ENCODE measurements around the gene ACKR1.

ACKR1 gene

GRCh38 chr1:159179906-159180305, 24.8 kb upstream of the ACKR1 start:
- no peak overlapping the region for H3K4me3 Mint-ChIP-seq
- no peak for ATAC-seq
- H3K4me1 Mint-ChIP-seq: no peaks in the 10 kb centered on the region

DNA sequence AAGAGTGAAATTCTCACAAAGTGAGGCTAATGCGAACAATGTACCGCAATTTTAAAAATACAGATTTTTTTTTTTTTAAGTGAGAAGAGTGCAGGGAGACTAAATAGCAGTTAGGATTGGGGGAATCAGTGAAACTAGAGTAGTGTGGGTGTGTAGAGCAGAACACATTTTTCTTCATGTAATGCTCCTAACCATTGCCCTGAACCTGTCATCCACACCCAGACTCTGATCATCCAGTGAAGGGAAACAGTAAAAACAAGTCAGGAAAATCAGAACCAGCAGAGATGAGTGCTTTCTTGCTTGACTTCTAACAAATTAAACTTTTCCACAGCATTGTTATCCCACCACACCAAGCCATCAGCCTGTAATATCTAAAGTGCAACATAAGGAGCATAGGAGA, 24.2 kb upstream of the ACKR1 start:
- ATAC-seq (no peak), DNase-seq (ENCODE audit: low spot score in 2 of 2) (no peak)
- Mint-ChIP-seq H3K4me1 (no peaks in the 10 kb centered on the region), H3K27ac (no peak overlapping the region), H3K9me3 (no peaks in the 10 kb centered on the region), H3K36me3 (no peaks in the 10 kb centered on the region), H3K4me3 (no peak overlapping the region)

More at GRCh38 chr1:159179906-159180305, 24.8 kb upstream of the ACKR1 start:
- Mint-ChIP-seq H3K9me3 (no peaks in the 10 kb centered on the region), H3K27ac (no peak overlapping the region), H3K36me3 (no peaks in the 10 kb centered on the region)
- DNase-seq (ENCODE audit: low spot score in 2 of 2): no peak

- ATAC-seq: no peak
- H3K4me3 Mint-ChIP-seq: no peak overlapping the region
- no peak overlapping the region for H3K27ac Mint-ChIP-seq
- no peaks in the 10 kb centered on the region for H3K9me3 Mint-ChIP-seq
- no peaks in the 10 kb centered on the region for H3K4me1 Mint-ChIP-seq
- no peak for DNase-seq (ENCODE audit: low spot score in 2 of 2)
- no peaks in the 10 kb centered on the region for H3K36me3 Mint-ChIP-seq
Measured at GRCh38 chr1:159181328-159182024, 23.2 kb upstream of the ACKR1 start.

DNA sequence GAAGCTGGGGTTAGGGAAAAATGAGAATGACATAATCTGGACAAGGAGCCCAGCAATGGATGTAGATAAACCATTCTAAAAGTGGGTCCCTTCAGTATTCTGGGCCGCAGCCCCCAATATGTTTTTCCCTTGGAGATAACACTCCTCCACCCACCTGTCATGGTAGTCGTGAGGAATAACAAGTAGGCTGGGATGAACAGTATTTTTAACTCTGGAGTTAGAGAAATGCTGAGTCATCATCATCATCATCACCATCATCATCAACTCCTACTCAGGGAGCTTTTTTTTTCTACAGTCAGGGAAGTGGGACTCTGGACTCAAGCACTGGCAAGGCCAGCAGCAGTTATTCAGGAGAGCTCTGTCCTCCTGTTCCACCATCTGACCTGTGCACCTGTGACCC, 20.5 kb upstream of the ACKR1 start:
- H3K4me3 Mint-ChIP-seq: no peak overlapping the region
- no peaks in the 10 kb centered on the region for H3K9me3 Mint-ChIP-seq
- no peaks in the 10 kb centered on the region for H3K36me3 Mint-ChIP-seq
- H3K27ac Mint-ChIP-seq: no peak overlapping the region
- H3K4me1 Mint-ChIP-seq: peaks cover 13% of the 10 kb centered on the region
- no peak for DNase-seq (ENCODE audit: low spot score in 2 of 2)
- no peak for ATAC-seq

DNA sequence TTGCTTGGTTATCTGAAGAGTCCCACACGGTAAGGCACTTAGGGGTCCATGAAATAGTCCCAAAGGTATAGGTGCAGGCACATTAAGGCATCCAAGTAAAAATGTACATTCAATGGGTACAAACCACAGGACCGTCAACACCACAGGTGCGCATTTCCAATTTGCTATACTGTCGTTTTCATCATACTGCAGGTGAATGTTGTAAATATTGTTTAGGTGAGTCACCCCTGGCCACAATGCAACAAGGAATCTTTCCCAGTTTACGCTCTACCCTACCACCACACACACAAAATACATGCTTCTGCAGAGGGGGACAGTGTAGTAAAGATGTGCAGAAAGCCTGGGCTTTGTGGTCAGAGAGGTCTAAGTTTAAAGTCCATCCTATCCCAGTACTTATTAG, 19.6 kb upstream of the ACKR1 start:
- Mint-ChIP-seq H3K27ac (no peak overlapping the region), H3K36me3 (no peaks in the 10 kb centered on the region), H3K9me3 (no peaks in the 10 kb centered on the region), H3K4me3 (no peak overlapping the region), H3K4me1 (peaks cover 13% of the 10 kb centered on the region)
- ATAC-seq: no peak
- DNase-seq (ENCODE audit: low spot score in 2 of 2): no peak

DNA sequence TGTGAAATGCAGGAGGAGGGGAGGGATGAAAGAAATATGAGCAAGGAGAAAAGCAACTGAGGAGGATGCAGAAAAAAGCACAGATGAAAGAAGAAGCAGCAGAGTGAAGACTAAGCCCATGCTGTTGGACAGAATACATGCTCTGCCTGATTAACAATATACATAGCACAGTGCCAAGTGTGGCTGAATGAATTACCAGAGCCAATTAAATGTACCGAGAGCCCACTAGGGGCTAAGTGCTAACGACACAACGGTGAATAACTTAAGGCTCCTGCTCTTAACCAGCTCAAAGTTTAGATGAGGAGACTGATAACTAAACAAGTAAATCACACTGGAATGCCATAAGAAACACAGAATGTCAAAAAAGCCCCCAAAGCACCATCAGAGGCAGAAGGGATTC, 17.6 kb upstream of the ACKR1 start:
- Mint-ChIP-seq H3K9me3 (no peaks in the 10 kb centered on the region), H3K4me3 (no peak overlapping the region), H3K36me3 (no peaks in the 10 kb centered on the region), H3K4me1 (peaks cover 13% of the 10 kb centered on the region), H3K27ac (no peak overlapping the region)
- ATAC-seq: no peak
- no peak for DNase-seq (ENCODE audit: low spot score in 2 of 2)

GRCh38 chr1:159187647-159188374, 16.9 kb upstream of the ACKR1 start:
- peak overlapping the region; percentile 22 for H3K4me3 Mint-ChIP-seq
- no peak overlapping the region for H3K27ac Mint-ChIP-seq
- no peak for ATAC-seq

GRCh38 chr1:159188375-159188788, 16.3 kb upstream of the ACKR1 start:
- H3K4me3 Mint-ChIP-seq: peak overlapping the region; percentile 22
- H3K4me1 Mint-ChIP-seq: peaks cover 13% of the 10 kb centered on the region
- DNase-seq (ENCODE audit: low spot score in 2 of 2) (no peak), ATAC-seq (peak; percentile 74)
- no peaks in the 10 kb centered on the region for H3K36me3 Mint-ChIP-seq
- H3K27ac Mint-ChIP-seq: no peak overlapping the region
- no peaks in the 10 kb centered on the region for H3K9me3 Mint-ChIP-seq

More at GRCh38 chr1:159187647-159188374, 16.9 kb upstream of the ACKR1 start:
- H3K36me3 Mint-ChIP-seq: no peaks in the 10 kb centered on the region
- H3K9me3 Mint-ChIP-seq: no peaks in the 10 kb centered on the region
- no peak for DNase-seq (ENCODE audit: low spot score in 2 of 2)
- H3K4me1 Mint-ChIP-seq: peaks cover 13% of the 10 kb centered on the region

- Mint-ChIP-seq H3K4me3 (no peak overlapping the region), H3K4me1 (peaks cover 13% of the 10 kb centered on the region), H3K27ac (no peak overlapping the region), H3K36me3 (no peaks in the 10 kb centered on the region), H3K9me3 (no peaks in the 10 kb centered on the region)
- ATAC-seq (no peak), DNase-seq (ENCODE audit: low spot score in 2 of 2) (no peak)
Measured at GRCh38 chr1:159190441-159190840, 14.2 kb upstream of the ACKR1 start.

DNA sequence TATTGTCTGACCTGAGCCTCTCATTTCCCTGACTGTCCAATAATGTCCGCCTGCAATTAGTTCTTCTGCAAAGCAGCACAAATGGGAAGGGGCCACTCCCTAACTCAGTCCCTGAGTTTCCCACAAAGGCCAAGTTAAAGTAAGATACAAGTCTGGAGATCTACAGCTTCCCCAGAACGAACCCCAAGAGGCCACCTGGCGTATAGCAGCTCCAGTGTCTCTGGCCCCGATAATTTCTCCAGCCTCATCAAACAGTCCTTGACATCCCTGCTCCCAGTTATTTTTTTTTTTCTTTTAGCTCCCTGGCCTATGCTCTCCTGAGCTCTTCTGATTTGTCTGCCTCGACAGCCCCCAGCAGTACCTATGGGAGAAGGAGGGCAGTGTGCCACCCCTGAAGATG, 8.1 kb upstream of the ACKR1 start:
- Mint-ChIP-seq H3K27ac (no peak overlapping the region), H3K9me3 (no peaks in the 10 kb centered on the region), H3K4me1 (no peaks in the 10 kb centered on the region), H3K36me3 (no peaks in the 10 kb centered on the region), H3K4me3 (no peak overlapping the region)
- DNase-seq (ENCODE audit: low spot score in 2 of 2) (no peak), ATAC-seq (no peak)

DNA sequence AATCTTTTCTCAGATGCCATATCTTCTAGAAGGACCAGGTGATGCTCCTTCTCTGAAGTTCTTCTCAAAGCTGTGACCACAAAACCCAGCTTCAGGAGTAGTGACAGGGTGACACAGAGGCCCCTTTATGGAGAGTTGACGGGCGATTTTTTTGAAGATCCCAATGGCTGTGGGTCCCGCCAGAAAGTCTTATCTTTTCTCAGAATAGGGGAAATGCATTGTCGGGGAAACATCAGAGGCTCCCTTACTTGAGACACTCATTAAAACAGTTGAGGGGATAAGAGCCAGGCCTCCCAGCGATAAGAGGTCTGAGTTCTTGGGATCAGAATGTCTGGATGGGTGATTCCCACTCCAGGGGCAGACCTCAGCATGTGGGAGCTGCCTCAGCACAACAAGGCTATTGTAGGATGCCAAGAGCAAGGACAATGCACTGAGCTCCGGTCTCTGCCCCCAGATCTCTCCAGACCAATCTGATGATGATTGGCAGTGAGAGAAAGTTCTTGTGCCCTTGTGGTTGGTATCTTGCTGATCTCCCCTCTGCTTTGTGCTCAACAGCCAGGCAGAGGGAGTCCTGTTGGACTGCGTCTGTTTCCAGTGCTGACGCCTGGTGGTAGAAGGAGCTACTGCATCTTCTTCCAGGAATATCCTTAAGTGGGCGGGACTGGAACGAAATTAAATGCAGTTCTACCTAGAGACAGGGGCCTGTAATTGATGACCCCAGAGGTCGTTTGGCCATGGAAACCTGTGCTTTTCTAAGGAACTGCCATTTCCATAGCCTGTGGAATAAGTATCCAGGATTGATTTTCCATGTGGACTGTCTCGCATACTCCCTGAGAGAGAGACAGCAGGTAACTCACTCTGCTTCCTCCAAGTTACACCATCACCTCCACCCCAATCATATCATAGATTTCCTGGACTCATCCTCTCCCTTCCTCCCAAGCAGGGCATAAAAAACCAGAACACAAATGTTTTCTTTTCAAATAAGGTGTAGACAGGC, 6.8 kb upstream of the ACKR1 start:
- no peaks in the 10 kb centered on the region for H3K4me1 Mint-ChIP-seq
- H3K36me3 Mint-ChIP-seq: no peaks in the 10 kb centered on the region
- H3K9me3 Mint-ChIP-seq: no peaks in the 10 kb centered on the region
- H3K4me3 Mint-ChIP-seq: no peak overlapping the region
- DNase-seq (ENCODE audit: low spot score in 2 of 2) (peak; percentile 29 to 76), ATAC-seq (peak; percentile 65)
- H3K27ac Mint-ChIP-seq: no peak overlapping the region

DNA sequence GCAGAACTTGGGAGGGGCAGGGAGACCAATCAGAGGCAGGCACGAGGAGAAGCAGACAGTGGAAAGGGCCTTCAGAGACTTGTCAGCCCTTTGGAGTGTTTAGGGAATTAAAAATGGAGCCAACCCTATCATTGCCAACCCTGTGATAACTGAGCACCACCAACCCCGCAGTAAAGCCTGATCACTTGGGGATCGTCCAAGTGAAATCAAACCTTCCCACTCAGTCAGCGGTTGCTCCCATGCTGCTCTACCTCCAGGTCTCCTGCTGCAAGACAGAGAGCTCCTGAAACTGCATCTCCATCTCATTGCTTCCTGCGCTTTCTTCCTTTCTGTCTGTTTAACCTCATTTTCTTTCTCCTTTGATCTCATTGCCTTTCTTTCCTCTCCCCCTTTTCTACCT, 4.8 kb upstream of the ACKR1 start:
- Mint-ChIP-seq H3K9me3 (no peaks in the 10 kb centered on the region), H3K36me3 (no peaks in the 10 kb centered on the region), H3K4me1 (no peaks in the 10 kb centered on the region), H3K4me3 (no peak overlapping the region), H3K27ac (no peak overlapping the region)
- ATAC-seq (no peak), DNase-seq (ENCODE audit: low spot score in 2 of 2) (no peak)

- DNase-seq (ENCODE audit: low spot score in 2 of 2) (no peak), ATAC-seq (no peak)
- H3K4me3 Mint-ChIP-seq: no peak overlapping the region
- no peak overlapping the region for H3K27ac Mint-ChIP-seq
- H3K9me3 Mint-ChIP-seq: no peaks in the 10 kb centered on the region
- H3K4me1 Mint-ChIP-seq: no peaks in the 10 kb centered on the region
- no peaks in the 10 kb centered on the region for H3K36me3 Mint-ChIP-seq
Measured at GRCh38 chr1:159200769-159201168, 3.9 kb upstream of the ACKR1 start.

- H3K4me3 Mint-ChIP-seq: no peak overlapping the region
- H3K4me1 Mint-ChIP-seq: no peaks in the 10 kb centered on the region
- ATAC-seq (no peak), DNase-seq (ENCODE audit: low spot score in 2 of 2) (no peak)
- H3K9me3 Mint-ChIP-seq: no peaks in the 10 kb centered on the region
- H3K27ac Mint-ChIP-seq: no peak overlapping the region
- H3K36me3 Mint-ChIP-seq: no peaks in the 10 kb centered on the region
Measured at GRCh38 chr1:159201642-159202041, 3.0 kb upstream of the ACKR1 start.

DNA sequence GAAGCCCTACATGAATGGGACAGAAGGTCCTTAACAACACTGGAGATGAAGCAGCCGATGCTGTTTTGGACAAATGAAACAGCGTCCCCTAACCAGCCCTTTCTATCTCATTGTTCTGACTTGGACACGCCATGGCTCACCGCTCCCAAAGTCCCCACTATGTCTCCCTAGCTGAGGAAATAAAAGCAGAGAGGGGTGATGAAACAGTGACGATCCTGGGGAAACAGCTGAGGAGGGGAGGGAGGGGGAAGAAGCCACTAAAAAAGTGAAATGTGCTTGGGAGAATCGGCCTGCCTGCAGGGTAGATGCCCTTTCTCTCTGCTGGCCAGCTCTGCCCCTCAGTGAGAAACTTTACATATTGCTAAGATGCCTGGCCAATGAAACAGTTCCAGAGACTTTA, 1.1 kb upstream of the ACKR1 start:
- no peak overlapping the region for H3K4me3 Mint-ChIP-seq
- H3K36me3 Mint-ChIP-seq: no peaks in the 10 kb centered on the region
- DNase-seq (ENCODE audit: low spot score in 2 of 2) (no peak), ATAC-seq (no peak)
- no peaks in the 10 kb centered on the region for H3K9me3 Mint-ChIP-seq
- H3K27ac Mint-ChIP-seq: no peak overlapping the region
- H3K4me1 Mint-ChIP-seq: no peaks in the 10 kb centered on the region

Measured in stimulated activated effector memory CD8-positive, alpha-beta T cell treated with anti-CD3 and anti-CD28 coated beads, Interleukin-12 subunit alpha, Interleukin-12 subunit beta, amount 100 ng/mL, for 72 hours (primary cell).